GM18499 (cell line): ENCODE results near the gene TUBGCP3.
"Not testable (repeated sequence)": the region's sequence is repeated elsewhere in the genome, so short reads cannot be mapped to it uniquely, and the experiment has no call there.

Source experiments
- ATAC-seq: cut with Tn5 transposase; IDR thresholded peaks from one replicate; pipeline ENCODE4 v1.9.1; 2021; ENCODE audit warnings: moderate number of reproducible peaks; ENCODE audit not compliant: insufficient read depth, unreplicated experiment

TUBGCP3 gene

DNA sequence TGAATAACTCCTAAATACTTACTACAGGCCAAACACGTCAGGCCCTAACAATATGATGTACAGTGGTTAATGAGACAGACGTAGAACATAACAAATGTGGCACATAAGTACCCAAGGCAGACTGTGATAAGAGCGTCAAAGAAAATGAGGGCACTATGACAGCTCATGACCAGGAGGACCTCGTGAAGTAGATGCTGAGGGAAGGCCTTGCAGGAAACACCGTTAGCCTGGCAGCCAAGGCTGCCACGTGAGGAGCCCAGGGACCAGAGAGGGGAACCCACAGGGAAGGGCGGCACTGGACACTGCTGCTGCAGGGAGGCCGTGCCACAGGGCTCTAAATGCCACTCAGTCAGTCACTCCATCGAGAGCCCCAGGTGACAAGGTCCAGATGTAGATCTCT is 5.7 kb downstream of the TUBGCP3 start:
- no peak for ATAC-seq

DNA sequence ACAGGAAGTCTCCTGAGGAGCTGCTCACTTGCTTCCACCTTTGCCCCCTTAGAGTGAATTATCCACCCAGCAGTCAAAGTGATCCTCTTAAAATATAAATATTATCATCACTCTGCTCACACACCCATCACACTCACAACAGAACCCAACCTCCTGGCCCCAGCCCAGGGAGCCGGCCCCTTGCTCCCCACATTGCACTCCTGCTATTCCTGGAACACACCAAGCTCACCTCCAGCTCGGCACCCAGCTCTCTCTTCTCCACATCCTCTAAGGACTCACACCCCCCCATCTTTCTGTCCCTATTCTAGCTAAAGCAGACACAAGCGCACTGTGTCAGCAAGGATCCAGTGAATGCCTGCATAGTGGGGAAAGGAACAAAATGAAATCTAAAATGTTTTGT is 7.0 kb downstream of the TUBGCP3 start:
- ATAC-seq: no peak

DNA sequence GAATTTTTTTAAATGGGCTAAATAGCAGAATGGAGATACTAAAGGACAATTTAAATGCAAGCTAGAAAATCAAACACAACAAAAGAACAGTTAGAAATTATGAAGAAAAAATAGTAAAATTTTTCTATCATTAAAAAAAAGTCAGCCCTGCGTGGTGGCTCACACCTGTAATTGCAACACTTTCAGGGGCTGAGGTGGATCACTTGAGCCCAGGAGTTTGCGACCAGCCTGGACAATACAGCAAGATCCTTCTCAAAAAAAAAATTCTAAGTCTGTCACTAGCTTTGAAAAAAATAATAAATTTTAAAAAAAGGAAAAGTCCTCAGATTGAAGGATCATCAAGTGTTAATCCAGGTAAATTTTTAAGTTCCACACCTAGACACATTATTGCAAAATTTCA is 7.7 kb downstream of the TUBGCP3 start:
- ATAC-seq: no peak

DNA sequence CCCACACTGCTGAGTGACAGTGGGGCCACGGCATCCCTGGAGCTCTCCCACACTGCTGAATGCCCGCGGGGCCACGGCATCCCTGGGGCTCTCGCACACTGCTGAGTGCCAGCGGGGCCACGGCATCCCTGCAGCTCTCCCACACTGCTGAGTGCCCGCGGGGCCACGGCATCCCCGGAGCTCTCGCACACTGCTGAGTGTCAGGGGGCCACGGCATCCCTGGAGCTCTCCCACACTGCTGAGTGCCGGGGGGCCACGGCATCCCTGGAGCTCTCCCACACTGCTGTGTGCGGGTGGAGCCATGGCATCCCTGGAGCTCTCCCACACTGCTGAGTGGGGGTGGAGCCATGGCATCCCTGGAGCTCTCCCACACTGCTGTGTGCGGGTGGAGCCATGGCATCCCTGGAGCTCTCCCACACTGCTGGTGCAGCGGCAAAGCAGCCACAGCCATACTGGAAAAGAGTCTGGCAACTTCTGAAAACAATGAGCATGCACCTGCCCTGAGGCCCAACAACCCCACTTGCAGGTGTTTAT is 8.6 kb downstream of the TUBGCP3 start:
- ATAC-seq: no peak

DNA sequence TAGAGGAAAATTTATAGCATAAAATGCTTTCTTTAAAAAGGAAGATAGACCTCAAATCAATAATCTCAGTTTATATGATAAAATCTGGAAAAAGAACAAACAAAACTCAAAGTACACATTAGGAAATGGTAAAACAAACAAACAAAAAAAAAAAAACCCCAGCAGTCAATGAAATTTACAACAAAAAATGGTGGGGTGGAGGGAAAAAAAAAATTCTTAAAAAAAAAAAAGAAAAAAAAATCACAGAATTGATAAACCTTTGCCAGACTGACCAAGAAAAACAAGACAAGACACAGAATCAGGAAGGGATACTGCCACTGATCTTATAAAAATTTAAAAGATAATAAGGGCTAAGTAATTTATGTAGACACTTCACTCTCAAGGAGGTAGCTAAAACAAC is 11.2 kb downstream of the TUBGCP3 start:
- ATAC-seq: no peak

DNA sequence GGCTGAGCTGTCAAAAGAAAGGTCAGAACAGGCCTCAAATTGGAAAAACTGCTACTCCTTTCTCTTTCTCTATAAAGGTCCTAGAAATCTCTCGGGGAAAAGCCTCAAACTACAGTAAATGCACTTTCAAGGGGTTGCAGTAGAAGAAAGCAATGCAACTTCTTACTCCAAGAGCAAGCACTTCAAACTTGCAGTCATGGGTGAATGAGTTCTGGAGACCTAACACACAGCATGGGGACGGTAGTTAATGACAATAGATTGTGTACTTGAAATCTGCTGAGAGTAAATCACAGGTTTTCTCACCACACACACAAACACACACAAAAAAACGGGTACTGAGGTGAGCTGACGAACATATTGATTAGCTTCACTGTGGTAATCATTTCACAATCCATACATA is 11.8 kb downstream of the TUBGCP3 start:
- ATAC-seq: no peak

DNA sequence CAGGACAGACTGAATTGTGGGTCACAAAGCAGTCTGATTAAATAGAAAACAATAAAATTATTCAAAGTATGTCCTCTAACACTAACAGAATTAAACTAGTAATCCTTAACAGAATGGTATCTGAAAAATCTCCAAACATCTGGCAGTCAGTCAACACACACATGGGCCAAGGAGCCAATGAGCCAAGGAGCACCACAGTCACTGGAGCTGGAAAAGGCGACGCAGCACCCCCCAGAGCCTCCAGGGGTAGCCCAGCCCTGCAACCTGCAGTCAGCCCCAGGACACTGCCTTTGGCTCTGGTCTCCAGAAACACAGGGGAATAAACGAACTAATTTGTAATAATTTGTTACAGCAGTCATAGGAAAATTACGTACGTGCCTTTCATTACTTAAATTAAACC is 12.3 kb downstream of the TUBGCP3 start:
- no peak for ATAC-seq

DNA sequence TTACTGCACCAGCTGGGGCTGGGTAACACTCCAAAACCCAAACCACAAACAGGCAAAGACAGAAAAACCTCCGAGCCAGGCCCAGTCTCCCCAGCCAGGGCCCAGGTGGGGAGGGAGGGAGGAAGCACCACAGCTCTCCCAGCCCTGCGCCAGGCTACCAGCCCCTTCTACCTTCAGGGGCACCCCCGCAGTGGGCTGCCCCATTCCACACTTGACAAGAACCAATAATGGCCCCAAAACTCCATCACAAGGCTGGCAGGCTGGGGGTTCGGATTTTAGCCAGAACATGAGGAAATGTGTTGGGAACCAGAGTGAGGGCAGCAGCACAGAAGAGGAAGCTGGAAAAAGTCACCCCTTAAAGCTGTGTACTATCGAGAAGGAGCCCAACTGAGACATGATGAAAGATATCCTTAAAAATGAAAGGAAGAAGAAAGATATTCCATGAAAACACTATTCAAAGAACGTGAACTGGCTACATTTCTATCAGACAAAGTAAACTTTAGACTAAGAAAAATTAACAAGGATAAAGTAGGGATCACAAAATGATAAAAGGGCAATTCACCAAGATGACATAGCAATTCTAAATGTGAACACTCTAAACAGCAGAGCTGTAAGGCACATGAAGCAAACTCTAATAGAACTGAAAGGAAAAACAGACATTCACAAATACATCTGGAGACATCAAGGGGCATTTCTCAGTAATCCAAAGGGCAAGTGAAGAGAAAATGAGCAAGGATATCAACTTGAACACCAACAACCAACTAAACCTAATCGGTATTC is 12.9 kb downstream of the TUBGCP3 start:
- no peak for ATAC-seq

DNA sequence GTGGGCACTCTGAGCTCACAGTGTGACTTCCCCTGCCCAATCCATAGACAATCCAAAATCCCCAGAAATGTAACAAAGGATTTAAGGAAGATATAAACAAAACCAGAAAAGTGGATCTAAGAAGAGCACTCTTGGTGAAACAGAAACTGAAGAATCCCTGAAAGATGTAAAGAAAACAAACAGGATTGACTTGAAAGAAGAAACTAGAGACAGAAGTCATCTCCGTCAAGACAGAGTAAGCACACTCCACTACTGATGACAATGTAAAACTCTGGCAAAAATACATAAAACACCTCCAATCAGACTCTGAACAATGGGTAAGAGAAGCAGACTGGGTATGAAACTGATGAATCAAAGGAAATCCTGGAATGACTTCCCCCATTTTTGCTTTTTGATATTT is 13.5 kb downstream of the TUBGCP3 start:
- ATAC-seq: no peak

DNA sequence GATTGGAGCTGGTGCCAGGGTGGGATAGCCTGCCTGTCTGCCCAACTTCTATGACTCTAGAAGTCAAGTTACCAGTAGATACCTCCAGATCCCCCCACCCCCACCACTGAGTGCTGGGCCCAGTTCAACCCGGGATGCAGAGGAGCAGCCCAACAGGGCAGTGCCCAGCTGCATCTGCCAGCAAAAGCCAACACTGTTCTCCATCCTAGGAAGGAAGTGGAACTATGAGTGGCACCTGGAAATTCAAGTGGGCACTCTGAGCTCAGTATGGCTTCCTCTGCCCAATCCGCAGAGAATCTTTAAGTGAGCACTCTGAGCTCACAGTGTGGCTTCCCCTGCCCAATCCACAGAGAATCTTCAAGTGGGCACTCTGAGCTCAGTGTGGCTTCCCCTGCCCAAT is 14.2 kb downstream of the TUBGCP3 start:
- ATAC-seq: no peak

DNA sequence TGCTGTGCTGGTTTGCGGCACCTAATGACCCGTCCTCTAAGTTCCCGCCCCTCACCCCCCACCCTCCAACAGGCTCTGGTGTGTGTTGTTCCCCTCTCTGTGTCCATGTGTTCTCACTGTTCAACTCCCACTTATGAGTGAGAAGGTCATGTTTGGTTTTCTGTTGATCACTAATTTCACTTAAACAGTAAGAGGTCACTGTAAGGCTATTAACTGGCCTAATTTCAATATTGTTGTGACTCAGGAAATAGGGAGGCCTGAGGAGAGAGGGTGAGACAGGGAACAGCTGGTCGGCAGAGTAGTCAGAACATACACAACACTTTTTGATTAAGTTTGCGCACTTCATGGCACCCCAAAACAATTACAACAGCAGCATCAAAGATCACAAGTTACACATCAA is 15.6 kb downstream of the TUBGCP3 start:
- no peak for ATAC-seq

DNA sequence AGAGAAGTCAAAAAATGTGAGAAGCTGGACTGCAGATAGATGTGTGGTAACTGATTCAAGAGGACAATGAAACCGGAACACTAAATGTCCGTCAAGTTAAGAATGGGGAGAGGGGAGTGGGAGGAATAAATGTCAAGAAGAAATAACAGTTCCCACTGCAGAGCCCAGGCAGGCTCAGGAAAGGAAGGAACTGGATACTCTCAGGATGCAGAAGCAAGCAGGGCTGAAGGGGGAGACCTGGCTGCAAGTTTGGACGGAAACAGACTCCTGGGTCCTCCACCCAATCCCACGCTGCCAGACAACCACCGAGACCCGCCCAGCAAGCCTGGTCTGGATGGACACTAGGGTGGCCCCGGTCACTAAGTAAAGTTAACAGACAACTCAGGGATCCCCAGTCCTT is 18.1 kb downstream of the TUBGCP3 start:
- no peak for ATAC-seq

DNA sequence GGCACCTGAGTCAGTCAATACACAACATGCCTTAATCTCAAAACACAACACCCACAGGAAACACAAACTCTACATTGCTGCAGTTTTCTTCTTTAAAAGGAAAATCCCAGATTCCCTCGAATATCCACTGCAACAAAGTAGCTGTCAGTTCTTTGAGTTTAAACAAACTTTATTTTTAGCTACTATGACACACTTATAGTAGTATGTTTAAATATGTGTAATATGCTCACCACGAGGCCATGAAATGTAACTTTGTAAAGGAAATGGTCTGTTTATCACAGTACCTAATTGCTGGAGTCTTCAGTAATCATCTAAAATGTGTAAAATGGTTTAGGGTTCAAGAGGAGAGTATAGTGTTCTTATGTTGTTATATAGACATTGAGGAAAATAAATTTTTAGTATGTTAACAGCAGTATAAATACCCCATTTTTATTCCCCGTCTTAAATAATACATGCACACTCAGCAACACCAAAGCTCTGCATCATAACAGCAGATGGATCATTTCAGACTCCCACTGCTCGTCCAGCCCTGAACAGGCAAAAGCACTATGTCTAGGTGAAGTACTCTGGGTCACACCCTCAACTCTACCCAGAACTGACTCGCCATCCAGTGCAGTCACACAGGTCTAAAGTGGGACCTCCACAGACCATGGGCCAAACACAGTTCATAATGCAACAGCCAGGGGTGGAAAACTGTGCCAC is 20.6 kb downstream of the TUBGCP3 start:
- no peak for ATAC-seq

DNA sequence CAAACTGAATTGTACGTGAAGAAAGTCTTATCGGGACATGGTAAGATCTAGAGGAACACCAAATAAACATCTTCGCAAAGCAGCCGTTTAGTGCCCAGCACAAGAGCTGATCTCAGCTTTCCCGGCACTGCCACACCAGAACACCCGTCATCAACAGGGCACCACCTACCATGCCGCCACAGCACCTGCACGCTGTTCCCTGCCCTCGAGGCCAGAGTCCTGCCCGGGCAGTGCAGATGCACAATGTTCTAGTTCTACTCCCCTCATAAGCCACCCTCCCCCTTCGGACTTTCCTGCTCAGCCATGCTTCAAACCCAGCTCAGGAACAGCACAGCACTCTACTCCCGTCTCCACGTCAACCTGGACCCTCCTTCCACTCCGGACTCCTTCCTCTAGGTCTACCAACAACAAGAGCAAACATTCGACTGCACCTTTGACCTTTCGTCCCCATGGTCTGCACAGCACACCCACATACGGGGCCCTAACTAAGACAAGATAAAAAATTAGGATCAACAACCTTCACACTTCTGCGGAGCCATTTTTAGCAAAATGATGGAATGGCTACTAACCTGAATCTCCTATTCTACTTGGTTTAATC is 25.1 kb downstream of the TUBGCP3 start:
- ATAC-seq: no peak

DNA sequence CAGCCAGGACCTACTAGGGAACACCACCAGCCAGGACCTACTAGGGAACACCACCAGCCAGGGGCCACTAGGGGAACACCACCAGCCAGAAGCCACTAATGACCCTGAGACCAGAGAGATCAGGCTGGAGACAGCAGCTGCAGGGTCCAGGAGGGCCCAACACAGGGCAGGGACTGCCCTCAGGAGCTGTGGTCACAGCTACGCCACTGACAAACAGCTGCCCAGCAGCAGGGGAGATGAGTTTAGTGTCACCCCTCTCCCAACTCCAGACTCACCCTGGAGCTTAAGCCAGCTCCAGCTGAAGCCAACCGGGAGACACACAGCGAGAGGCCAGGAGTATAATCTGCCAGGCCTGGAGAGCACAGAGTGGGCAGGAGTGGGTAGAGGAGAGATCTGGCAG is 25.7 kb downstream of the TUBGCP3 start:
- no peak for ATAC-seq

DNA sequence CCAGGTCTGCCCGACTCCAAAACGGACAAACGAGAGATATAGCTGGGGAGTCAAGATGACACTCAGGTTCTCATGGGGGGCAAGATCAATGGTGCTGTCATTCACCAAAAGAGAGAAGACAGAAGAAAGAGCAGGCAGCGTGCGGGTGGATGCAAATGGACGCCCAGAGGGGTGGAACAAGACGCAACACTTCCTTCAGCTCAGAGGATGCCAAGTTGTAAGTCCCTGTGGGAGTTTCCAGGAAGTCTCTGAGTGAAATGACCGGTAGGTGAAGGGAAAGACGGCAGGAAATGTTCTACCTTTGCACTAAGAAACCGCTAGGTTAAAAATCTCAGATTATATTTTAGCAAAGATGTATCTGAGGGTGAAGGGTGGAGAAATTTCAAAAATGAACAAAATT is 26.5 kb downstream of the TUBGCP3 start:
- ATAC-seq: no peak

DNA sequence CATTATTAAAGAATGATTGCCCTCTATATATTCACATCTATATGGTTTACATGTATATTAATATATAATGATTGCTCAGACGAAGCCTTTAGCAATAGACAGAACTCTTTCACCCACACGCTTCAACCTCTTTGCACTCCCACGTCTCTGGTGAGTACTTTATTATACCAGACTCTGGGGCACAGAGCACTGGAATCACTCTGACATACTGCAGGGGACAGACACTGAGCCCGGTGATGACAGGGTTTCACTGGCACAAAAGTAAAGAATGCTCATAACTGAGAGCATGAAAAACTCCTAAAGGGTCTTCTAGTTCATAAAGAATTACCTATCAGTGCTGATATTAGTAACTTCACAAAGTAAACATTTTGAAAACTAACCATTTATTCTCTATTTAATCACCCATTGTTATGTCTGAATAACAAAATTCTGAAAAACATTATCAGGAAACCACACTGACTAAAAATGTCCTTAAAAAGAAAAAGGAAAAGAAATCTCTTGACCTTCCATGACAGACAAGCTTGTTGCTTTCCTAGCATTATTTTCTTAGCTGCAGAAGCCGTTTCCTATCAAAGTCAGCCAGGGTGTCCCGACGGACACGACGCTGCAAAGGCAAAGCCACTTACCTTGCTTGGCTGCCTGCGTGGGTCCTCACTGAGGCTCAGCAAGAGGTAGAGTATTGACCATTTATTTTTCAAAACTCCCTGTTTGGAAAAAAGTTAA is 29.1 kb downstream of the TUBGCP3 start:
- no peak for ATAC-seq

DNA sequence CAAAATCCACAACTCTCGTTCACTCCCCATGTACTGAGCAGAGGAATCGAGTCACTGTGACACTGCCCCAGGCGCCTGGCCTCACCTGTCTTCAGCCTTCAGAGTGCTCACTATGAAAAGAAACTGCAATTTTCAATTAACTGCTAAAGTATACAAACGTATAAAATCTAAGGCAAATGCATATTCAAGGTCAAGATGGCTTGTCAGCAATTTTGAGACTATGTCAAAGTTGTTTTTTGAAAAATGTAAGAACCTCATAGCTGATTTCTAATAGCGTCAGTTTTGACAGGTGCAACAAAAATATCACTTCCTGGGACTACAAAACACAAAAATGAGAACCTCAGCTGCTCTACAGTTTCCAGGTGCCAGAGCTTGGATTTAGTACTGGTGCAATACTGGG is 31.4 kb downstream of the TUBGCP3 start:
- no peak for ATAC-seq

DNA sequence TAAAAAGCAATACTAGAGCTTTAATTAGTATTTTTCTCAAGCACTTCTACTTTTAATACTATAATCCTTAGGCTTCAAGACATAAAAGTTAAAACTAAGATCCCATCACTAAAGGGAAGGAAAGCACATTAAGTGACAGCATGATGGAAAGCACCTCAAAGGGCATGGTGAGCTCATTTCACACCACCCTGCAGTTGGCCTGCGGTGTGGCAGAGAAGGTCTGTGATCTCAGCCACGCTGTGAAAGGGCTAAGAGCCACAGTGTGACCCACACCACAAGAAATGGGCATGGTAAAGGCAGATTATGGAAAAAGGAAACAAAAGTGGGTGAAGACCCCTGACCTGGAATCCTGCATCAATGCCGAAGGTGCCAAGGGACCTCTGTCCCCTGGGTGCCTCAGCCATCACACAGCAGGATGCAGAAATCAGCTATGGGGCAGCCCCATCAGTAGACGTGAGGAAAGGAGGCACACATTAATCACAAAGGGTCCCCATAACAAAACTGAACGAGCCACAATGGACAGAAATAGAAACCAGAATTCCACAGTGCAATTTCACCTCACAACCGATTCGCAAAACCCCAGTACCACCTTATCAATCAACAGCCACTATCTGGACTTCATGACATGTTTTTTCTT is 33.6 kb downstream of the TUBGCP3 start:
- no peak for ATAC-seq

DNA sequence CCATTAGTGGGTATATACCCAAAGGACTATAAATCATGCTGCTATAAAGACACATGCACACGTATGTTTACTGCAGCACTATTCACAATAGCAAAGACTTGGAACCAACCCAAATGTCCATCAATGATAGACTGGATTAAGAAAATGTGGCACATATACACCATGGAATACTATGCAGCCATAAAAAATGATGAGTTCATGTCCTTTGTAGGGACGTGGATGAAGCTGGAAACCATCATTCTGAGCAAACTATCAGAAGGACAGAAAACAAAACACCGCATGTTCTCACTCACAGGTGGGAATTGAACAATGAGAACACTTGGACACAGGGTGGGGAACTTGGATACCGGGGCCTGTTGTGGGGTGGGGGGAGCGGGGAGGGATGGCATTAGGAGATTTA is 39.0 kb downstream of the TUBGCP3 start:
- not testable (repeated sequence) for ATAC-seq
